GM19025 (cell line): Measurements from ENCODE around the gene GULP1.
"Not testable (repeated sequence)": the region's sequence is repeated elsewhere in the genome, so short reads cannot be mapped to it uniquely, and the experiment has no call there.

Source experiments
- ATAC-seq: cut with Tn5 transposase; IDR thresholded peaks from one replicate; pipeline ENCODE4 v1.9.1; 2021; ENCODE audit warnings: mild to moderate bottlenecking, low read depth, moderate library complexity; ENCODE audit not compliant: unreplicated experiment

The GULP1 gene

GRCh38 chr2:188518381-188518780 lies 226.7 kb downstream of the GULP1 start:
- ATAC-seq, result no peak

DNA sequence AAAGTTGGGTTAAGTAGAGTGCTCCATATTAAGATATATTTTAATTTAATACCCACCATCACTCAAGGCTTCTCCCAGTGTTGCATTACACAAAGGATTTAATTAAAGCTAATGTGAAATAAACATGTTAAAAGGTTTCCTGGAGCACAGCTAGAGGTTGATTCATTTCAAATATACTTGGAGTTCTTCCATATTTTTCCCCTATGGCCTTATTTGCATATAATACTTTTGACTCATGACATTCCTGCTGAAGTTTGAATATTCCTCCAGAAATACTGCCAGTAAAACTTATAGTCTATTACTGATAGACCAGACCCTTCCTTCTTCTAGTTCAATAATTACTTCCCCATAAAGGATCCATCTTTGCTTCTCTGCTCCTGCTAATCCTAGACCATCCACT lies 227.5 kb downstream of the GULP1 start:
- no peak for ATAC-seq

GRCh38 chr2:188522517-188522916 lies 230.8 kb downstream of the GULP1 start:
- no peak for ATAC-seq

DNA sequence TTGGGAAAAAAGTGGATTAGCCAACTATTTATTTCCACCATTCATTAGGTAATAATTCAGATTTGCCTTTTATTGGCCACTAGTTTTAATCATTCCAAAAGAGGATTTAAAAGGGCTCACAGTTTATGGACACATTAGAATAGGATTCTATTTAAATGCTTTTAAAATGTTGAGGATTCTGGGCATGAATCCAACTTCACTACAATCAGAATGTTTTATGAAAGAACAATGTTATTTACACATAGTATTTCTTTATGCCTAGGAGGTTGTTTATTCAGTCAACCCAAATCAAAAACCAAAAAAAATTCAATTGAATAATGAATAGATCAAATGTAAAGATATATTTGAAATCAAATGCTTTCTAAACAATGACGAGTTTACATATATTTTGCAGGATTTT lies 232.2 kb downstream of the GULP1 start:
- no peak for ATAC-seq

- no peak for ATAC-seq
These were observed 232.9 kb downstream of the GULP1 start for GRCh38 chr2:188524519-188525113.

DNA sequence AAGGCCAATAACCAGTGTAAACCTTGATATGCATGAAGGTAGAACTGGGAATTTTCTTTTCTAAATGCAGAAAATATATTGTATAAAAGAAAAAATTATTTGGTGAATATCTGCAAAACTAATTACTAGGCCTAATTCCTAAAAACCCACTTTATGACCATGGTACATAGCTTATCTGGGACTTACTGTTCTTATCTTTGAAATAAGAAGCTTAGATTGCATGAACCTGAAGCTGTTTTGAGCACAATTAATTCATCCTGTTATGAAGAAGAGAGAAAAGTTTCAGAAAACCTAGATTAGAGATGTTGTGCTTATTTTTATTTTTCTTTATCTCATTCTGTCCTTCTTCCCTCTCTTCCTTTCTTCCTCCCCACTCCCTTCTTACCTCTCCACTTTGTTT lies 235.0 kb downstream of the GULP1 start:
- no peak for ATAC-seq

DNA sequence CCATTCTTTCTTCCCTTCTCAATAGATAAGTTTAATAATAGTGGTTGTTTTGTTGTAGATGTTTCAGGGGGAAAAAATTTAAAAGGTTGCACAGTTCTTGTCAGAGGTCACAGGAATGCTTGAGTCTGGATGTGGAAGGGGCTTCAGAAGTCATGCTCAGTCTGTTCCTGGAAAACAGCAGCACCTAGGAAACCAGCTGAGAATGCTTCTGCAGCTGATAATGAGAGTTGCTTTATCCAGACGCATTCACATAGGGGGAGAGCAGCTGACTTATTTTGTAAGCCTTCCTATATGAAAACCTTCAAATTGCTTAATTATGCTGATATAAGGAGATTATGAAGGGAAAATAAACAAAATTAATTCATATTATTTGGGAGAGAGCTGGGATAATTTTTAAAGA lies 235.5 kb downstream of the GULP1 start:
- ATAC-seq, result no peak

DNA sequence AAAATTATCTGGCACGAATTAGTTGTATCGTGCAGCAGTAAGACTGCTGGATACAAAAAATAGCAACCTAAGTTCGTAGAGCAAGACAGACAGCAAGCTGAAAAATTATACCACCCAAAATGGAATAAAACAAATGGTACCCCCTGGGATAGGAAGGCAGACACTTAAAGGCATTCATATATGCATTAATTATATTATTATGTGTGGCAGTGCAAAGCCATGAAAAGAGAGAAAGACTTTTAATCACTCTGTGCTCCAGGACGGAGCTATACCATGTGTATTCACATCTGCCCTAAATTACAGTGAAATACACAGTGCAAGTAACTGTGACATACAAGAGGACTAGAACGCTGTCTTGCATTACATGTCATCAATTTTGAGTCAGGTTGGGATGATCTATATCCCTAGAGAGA lies 235.9 kb downstream of the GULP1 start:
- no peak for ATAC-seq

GRCh38 chr2:188529710-188530109 lies 238.0 kb downstream of the GULP1 start:
- ATAC-seq, result no peak

DNA sequence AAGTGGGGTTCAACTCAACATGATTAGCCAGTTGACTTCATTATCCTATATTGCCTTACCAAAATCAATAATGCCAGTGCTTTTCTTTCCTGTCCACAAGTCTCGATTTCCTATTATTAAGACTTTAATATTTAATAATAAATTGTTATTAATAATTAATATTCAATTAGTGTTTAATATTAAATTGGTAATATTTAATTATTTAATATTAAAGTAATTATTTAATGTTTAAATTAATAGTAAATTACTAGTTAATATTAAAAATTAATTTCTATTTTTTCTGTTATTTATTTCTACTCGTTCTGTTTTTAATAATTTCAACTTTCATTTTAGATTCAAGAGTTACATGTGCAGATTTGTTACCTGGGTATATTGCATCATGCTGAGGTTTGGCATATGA lies 243.2 kb downstream of the GULP1 start:
- no peak for ATAC-seq

DNA sequence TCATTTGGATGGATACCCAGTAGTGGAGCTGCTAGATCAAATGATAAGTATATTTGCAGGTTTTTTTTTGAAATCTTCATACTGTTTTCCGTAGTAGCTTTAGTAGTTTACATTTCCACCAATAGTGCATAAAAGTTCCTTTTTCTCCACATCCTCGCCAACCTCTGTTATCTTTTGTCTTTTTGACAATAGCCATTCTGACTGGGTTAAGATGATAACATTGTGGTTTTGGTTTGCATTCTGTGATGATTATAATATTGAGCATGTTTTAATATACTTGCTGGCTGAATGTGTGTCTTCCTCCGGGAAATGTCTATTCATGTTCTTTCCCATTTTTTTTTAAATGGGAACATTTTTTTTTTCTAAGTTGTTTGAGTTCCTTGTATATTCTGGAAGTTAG lies 260.0 kb downstream of the GULP1 start:
- ATAC-seq, result no peak

GRCh38 chr2:188557081-188557480 lies 265.4 kb downstream of the GULP1 start:
- no peak for ATAC-seq

- not testable (repeated sequence) for ATAC-seq
These were observed 267.8 kb downstream of the GULP1 start for GRCh38 chr2:188559455-188559854.

DNA sequence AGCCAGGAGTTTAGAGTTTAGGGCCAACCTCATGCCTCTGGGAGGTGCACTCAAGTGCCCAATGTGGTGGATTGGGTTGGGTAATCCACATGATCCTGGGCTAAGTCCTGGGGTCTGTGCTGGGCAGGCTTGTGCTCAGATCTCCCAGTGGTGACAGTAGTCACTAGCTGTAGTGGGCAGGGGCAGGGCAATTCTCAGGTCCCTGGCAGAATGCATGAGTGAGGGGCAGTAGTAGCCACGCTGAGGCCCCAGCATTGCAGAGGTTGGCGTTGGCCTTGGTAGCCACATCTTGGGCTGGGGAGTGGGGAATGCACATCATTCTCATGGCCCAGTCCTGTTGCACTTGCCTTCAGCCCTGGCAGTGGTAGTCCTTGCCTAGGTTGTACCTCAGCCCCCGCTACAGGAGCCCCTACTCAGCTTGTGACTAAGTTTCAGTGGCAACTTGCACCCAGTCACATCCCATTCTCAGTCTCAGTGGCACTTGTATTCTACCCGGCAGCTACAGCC lies 269.9 kb downstream of the GULP1 start:
- no peak for ATAC-seq

DNA sequence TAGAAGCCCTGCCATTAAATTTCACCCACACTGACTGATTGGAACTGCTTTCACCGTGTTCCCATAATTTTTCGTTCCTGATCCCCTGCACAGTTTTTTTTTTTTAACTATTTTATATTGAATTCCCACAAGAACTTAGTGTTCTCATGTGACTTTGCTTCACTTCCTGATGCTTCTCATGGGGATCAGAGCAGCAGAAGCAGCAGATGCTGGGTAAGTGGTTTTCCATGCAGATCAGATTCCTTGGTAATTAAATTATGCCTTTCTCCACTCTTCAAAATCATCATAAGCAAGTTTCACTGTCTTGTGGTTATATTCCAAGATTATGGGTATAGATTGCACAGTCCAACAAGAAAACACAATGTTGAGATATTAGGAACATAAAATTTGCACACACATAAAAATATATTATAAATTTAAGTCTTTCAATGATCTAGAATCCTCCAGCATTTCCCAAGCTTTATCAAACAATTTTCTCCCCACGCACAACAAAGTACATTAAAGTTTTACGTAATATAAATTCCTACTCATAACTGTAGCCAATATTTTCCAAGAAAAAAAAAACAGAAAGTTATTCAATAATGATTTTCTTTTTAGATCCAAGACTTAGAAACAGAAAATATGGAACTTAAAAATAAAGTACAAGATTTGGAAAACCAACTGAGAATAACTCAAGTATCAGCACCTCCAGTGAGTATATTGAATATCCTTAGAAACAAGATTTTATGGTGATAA lies 277.9 kb downstream of the GULP1 start:
- no peak for ATAC-seq

DNA sequence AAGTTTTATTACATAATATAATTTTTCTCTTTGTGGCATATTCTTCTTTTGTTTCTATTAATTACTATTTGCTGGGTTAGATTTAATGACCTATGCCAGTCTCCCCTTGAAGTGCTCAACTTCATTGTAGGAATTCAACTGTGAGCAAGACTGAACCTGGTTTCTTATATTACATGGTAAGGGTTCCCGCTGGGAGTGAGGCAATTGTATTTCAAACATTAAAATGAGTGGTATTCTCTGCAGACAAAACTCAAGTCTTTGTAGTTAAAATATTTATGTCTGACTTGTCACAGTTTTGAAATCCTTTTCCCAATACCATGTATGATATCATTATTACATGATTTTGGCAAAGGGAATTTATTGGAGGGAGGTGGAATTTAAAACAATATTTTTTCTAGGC lies 278.7 kb downstream of the GULP1 start:
- ATAC-seq, result no peak

- ATAC-seq, result no peak
These were observed 280.0 kb downstream of the GULP1 start for GRCh38 chr2:188571543-188572303.

GRCh38 chr2:188572592-188572991 lies 280.9 kb downstream of the GULP1 start:
- no peak for ATAC-seq

GRCh38 chr2:188573453-188573852 lies 281.8 kb downstream of the GULP1 start:
- ATAC-seq, result no peak

GRCh38 chr2:188576006-188576405 lies 284.3 kb downstream of the GULP1 start:
- ATAC-seq, result no peak

DNA sequence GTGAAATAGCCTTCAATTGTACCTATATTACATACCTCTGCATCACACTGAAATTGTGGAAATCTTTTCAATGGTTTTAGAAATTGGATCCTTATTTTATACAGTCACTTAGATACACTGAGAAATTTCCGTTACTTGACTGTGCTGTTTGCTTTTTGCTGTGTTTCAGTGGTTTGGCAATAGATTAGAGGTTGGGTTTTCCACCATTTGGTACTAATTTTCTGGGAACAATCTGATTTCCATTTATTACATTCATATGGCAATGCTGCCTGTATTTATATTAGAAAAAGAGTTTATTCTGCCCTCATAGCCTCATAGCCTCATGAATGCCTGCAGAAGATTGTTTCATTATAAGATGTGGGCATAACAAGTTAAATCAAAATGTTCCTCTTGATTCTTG lies 285.0 kb downstream of the GULP1 start:
- no peak for ATAC-seq
